ENCODE measurements around the gene ETV5. TPM values are rescaled to one million over a fixed set of nuclear protein-coding genes. Genes with fewer than 3 reads are reported as not detected.
"Not testable (repeated sequence)": the region's sequence is repeated elsewhere in the genome, so short reads cannot be mapped to it uniquely, and the experiment has no call there.

The ETV5 gene
- total RNA-seq, 1 donor from 2014 or later = 10.0 TPM

- DNase-seq (ENCODE audit: low spot score) = no peak
Measured at GRCh38 chr3:186067360-186068242, 41.3 kb downstream of the ETV5 start.

- no peak for DNase-seq (ENCODE audit: low spot score)
Measured at GRCh38 chr3:186060222-186060621, 48.7 kb downstream of the ETV5 start.

GRCh38 chr3:186059192-186059591 lies 49.7 kb downstream of the ETV5 start:
- no peak for DNase-seq (ENCODE audit: low spot score)

- DNase-seq (ENCODE audit: low spot score) = no peak
Measured at GRCh38 chr3:186058225-186058624, 50.7 kb downstream of the ETV5 start.

- no peak for DNase-seq (ENCODE audit: low spot score)
Measured at GRCh38 chr3:186057594-186057993, 51.3 kb downstream of the ETV5 start.

- no peak for DNase-seq (ENCODE audit: low spot score)
Measured at GRCh38 chr3:186054792-186055352, 54.0 kb downstream of the ETV5 start.

GRCh38 chr3:186053954-186054791 lies 54.7 kb downstream of the ETV5 start:
- no peak for DNase-seq (ENCODE audit: low spot score)

- no peak for DNase-seq (ENCODE audit: low spot score)
Measured at GRCh38 chr3:186052096-186052840, 56.6 kb downstream of the ETV5 start.

- DNase-seq (ENCODE audit: low spot score) = no peak
Measured at GRCh38 chr3:186049001-186049400, 59.9 kb downstream of the ETV5 start.

- DNase-seq (ENCODE audit: low spot score) = no peak
Measured at GRCh38 chr3:186048119-186048518, 60.8 kb downstream of the ETV5 start.

- DNase-seq (ENCODE audit: low spot score) = no peak
Measured at GRCh38 chr3:186046838-186047237, 62.1 kb downstream of the ETV5 start.

GRCh38 chr3:186044968-186045367 lies 63.9 kb downstream of the ETV5 start:
- DNase-seq (ENCODE audit: low spot score) = no peak

- DNase-seq (ENCODE audit: low spot score) = no peak
Measured at GRCh38 chr3:186044427-186044826, 64.5 kb downstream of the ETV5 start.

- no peak for DNase-seq (ENCODE audit: low spot score)
Measured at GRCh38 chr3:186042521-186043202, 66.2 kb downstream of the ETV5 start.

GRCh38 chr3:186042036-186042435 lies 66.9 kb downstream of the ETV5 start:
- DNase-seq (ENCODE audit: low spot score) = no peak

- no peak for DNase-seq (ENCODE audit: low spot score)
Measured at GRCh38 chr3:186038360-186038759, 70.5 kb downstream of the ETV5 start.

- DNase-seq (ENCODE audit: low spot score) = no peak
Measured at GRCh38 chr3:186035277-186035676, 73.6 kb downstream of the ETV5 start.

GRCh38 chr3:186032321-186032720 lies 76.6 kb downstream of the ETV5 start:
- no peak for DNase-seq (ENCODE audit: low spot score)

- not testable (repeated sequence) for DNase-seq (ENCODE audit: low spot score)
Measured at GRCh38 chr3:186025993-186026392, 82.9 kb downstream of the ETV5 start.

- no peak for DNase-seq (ENCODE audit: low spot score)
Measured at GRCh38 chr3:186025161-186025560, 83.7 kb downstream of the ETV5 start.

GRCh38 chr3:186024210-186024609 lies 84.7 kb downstream of the ETV5 start:
- DNase-seq (ENCODE audit: low spot score) = no peak

Measured in ureter (tissue), 1 donor.